ENCODE data around the gene CATSPER3. TPM values are rescaled to one million over a fixed set of nuclear protein-coding genes. Genes with fewer than 3 reads are reported as not detected.

CATSPER3 gene
- total RNA-seq, 1 experiment from 2014 or later = 0.50 TPM

DNA sequence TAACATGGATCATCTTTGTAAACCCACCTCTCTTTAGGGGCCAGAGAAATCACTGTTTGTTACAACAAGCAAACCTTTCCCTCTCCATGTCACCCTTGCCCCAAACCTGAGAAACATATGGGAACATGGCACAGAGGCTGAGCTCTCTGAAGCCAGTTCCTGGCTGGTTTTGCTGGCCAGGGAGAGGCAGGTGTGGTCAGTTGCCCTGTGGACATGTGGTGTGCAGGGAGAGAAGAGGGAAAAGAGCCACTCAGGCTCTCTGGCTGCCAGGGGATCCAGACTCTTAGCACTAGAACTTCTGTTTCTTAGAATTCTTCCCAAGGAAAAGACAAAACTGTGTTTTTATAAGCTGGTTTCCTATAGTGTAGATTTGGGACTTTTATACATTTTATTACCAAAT, 4.6 kb upstream of the CATSPER3 start:
- no peak overlapping the region for H3K9ac ChIP-seq (ENCODE audit: extremely low read depth, insufficient read length, low read length)
- no peaks in the 10 kb centered on the region for H4K20me1 ChIP-seq (ENCODE audit: control insufficient read depth, insufficient read depth, insufficient read length)
- H2BK20ac ChIP-seq (ENCODE audit: low read depth, low read length, poor library complexity, severe bottlenecking) = no peak overlapping the region
- TF ChIP-seq, protein P1, sequence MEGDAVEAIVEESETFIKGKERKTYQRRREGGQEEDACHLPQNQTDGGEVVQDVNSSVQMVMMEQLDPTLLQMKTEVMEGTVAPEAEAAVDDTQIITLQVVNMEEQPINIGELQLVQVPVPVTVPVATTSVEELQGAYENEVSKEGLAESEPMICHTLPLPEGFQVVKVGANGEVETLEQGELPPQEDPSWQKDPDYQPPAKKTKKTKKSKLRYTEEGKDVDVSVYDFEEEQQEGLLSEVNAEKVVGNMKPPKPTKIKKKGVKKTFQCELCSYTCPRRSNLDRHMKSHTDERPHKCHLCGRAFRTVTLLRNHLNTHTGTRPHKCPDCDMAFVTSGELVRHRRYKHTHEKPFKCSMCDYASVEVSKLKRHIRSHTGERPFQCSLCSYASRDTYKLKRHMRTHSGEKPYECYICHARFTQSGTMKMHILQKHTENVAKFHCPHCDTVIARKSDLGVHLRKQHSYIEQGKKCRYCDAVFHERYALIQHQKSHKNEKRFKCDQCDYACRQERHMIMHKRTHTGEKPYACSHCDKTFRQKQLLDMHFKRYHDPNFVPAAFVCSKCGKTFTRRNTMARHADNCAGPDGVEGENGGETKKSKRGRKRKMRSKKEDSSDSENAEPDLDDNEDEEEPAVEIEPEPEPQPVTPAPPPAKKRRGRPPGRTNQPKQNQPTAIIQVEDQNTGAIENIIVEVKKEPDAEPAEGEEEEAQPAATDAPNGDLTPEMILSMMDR (conservative IDR thresholded peaks at IDR 0.05) = no peak
- H3K9me3 Mint-ChIP-seq = no peaks in the 10 kb centered on the region
- peaks cover 10% of the 10 kb centered on the region in 2 experiments for H3K4me1 Mint-ChIP-seq
- no peak overlapping the region for H2BK12ac ChIP-seq (ENCODE audit: insufficient read length, low read depth, low read length)
- H3K36me3 Mint-ChIP-seq (ENCODE audit: insufficient read depth in 1 of 3, low read depth in 3 of 3) = peaks cover 2 to 19% (median 12%) of the 10 kb centered on the region in 3 experiments; a peak in 5 of 7 replicates
- H2BK120ac ChIP-seq (ENCODE audit: low read depth, low read length, poor library complexity, severe bottlenecking) = no peak overlapping the region
- H3K14ac ChIP-seq (ENCODE audit: insufficient read depth, low read length) = no peak overlapping the region; the same call in 1 of the 2 replicates
- H3K4ac ChIP-seq (ENCODE audit: low read depth, low read length) = no peak overlapping the region
- H3K79me2 ChIP-seq (ENCODE audit: insufficient read depth, low read length) = no peaks in the 10 kb centered on the region
- no peak overlapping the region for H3K23ac ChIP-seq (ENCODE audit: insufficient read length, low read depth, low read length)
- no peaks in the 10 kb centered on the region for H3K27me3 Mint-ChIP-seq (ENCODE audit: low read depth)
- H2AFZ ChIP-seq (ENCODE audit: low read length) = no peak overlapping the region
- no peak overlapping the region for H3K27ac ChIP-seq (ENCODE audit: insufficient read length, low read depth, low read length)
- no peak overlapping the region for H2BK5ac ChIP-seq (ENCODE audit: insufficient read length, low read length)
- no peaks in the 10 kb centered on the region for H3K79me1 ChIP-seq (ENCODE audit: insufficient read depth, low read depth, low read length, poor library complexity, severe bottlenecking)
- no peak overlapping the region for H3K18ac ChIP-seq (ENCODE audit: insufficient read length, low read depth, low read length)
- no peaks in the 10 kb centered on the region for H3K9me3 ChIP-seq (ENCODE audit: control insufficient read depth, low read depth, low read length)
- H3K23me2 ChIP-seq (ENCODE audit: insufficient read length, low read depth, low read length, poor library complexity, severe bottlenecking) = no peaks in the 10 kb centered on the region
- H3K4me1 ChIP-seq (ENCODE audit: insufficient read depth, low read length) = peaks cover 6% of the 10 kb centered on the region; the same call in 1 of the 2 replicates
- no peak overlapping the region for H2AK5ac ChIP-seq (ENCODE audit: insufficient read length, low read length)
- DNase-seq = no peak
- H3K27me3 ChIP-seq (ENCODE audit: insufficient read depth, low read length) = no peaks in the 10 kb centered on the region
- H3K4me3 Mint-ChIP-seq = no peak overlapping the region
- no peak overlapping the region for H3K27ac Mint-ChIP-seq
- no peak overlapping the region for H3K56ac ChIP-seq (ENCODE audit: insufficient read length, low read depth, low read length)
- no peak overlapping the region for H4K8ac ChIP-seq (replicated peaks; ENCODE audit: insufficient read length, low read depth, low read length)
- no peak overlapping the region for H2BK15ac ChIP-seq (ENCODE audit: low read depth, low read length)
- H3T11ph ChIP-seq (ENCODE audit: low read length) = no peak overlapping the region
- H4K91ac ChIP-seq (ENCODE audit: insufficient read length, low read depth, low read length) = no peak overlapping the region
- no peak overlapping the region for H4K5ac ChIP-seq (ENCODE audit: insufficient read length, low read depth, low read length)
- no peak overlapping the region for H3K4me2 ChIP-seq (ENCODE audit: insufficient read depth, insufficient read length, low read length)

Measured in H9 (cell line).